Hepatocyte (in vitro differentiated cells): ENCODE data around the gene OR5D13. TPM values are rescaled to one million over a fixed set of nuclear protein-coding genes. Genes with fewer than 3 reads are reported as not detected.

ENCODE experiments used
- DNase-seq: peaks from one replicate; pipeline ENCODE4 v3.0.0-alpha.2; 2016; ENCODE audit warnings: low spot score
- H2AFZ ChIP-seq: fragments of 200-600 bp; sonication (generic); 2 replicates; pipeline ENCODE4 v1.6.0; 2016; ENCODE audit warnings: antibody characterized with exemption, mild to moderate bottlenecking
- H3K27ac ChIP-seq: fragments of 200-600 bp; sonication (generic); 2 replicates; pipeline ENCODE4 v1.5.1; 2016; ENCODE audit warnings: mild to moderate bottlenecking
- H3K27me3 ChIP-seq: fragments of 200-600 bp; sonication (generic); 2 replicates; pipeline ENCODE4 v1.6.1; 2016
- H3K36me3 ChIP-seq: fragments of 200-600 bp; sonication (generic); replicated peaks from 2 replicates; pipeline ENCODE4 v1.5.1; 2016; ENCODE audit warnings: low read depth; ENCODE audit not compliant: insufficient read depth
- H3K4me1 ChIP-seq: fragments of 200-600 bp; sonication (generic); 2 replicates; pipeline ENCODE4 v1.5.1; 2016; ENCODE audit warnings: mild to moderate bottlenecking, moderate library complexity; ENCODE audit not compliant: insufficient read depth
- H3K4me2 ChIP-seq: fragments of 200-600 bp; sonication (generic); 2 replicates; pipeline ENCODE4 v1.6.0; 2016
- H3K4me3 ChIP-seq: fragments of 200-600 bp; sonication (generic); 2 replicates; pipeline ENCODE4 v1.5.1; 2016; ENCODE audit warnings: mild to moderate bottlenecking
- H3K79me2 ChIP-seq: fragments of 200-600 bp; sonication (generic); 2 replicates; pipeline ENCODE4 v1.6.0; 2017; ENCODE audit warnings: mild to moderate bottlenecking
- H3K9me2 ChIP-seq: fragments of 200-600 bp; sonication (generic); replicated peaks from 2 replicates; pipeline ENCODE4 v1.6.0; 2017; ENCODE audit warnings: mild to moderate bottlenecking; ENCODE audit not compliant: insufficient read depth
- H3K9me3 ChIP-seq: fragments of 200-600 bp; sonication (generic); 2 replicates; pipeline ENCODE4 v1.5.1; 2016; ENCODE audit warnings: low read depth, mild to moderate bottlenecking
- H4K20me1 ChIP-seq: fragments of 200-600 bp; sonication (generic); 2 replicates; pipeline ENCODE4 v1.6.0; 2016; ENCODE audit warnings: mild to moderate bottlenecking; ENCODE audit not compliant: insufficient read depth, poor library complexity, severe bottlenecking
- CTCF ChIP-seq: fragments of 200-600 bp; sonication (generic); IDR thresholded peaks from 2 replicates; pipeline ENCODE4 v1.5.1; 2016; ENCODE audit warnings: antibody characterized with exemption, mild to moderate bottlenecking; ENCODE audit not compliant: poor library complexity
- EZH2 ChIP-seq: fragments of 200-600 bp; sonication (generic); IDR thresholded peaks from 2 replicates; pipeline ENCODE4 v1.6.1; 2016; ENCODE audit warnings: antibody characterized with exemption, mild to moderate bottlenecking, borderline replicate concordance
- EZH2phosphoT487 ChIP-seq: fragments of 200-600 bp; sonication (generic); IDR thresholded peaks from one replicate; pipeline ENCODE4 v1.6.1; 2018; ENCODE audit warnings: antibody characterized with exemption, mild to moderate bottlenecking, low read depth, moderate library complexity; ENCODE audit not compliant: unreplicated experiment, severe bottlenecking
- WGBS: methylation state at CpG from one replicate; pipeline ENCODE4 v1.1.6; 2016; ENCODE audit warnings: low lambda C conversion rate; ENCODE audit errors: missing lambda C conversion rate; 5-methylcytosine and 5-hydroxymethylcytosine counted together
- polyA plus RNA-seq: library from polyadenylated mRNA; unstranded; fragments of >200 nt; fragmentation: Nextera tagmentation; extraction: Ambion mirVana; gene quantifications from 2 replicates; pipeline ENCODE4 v1.2.1, GENCODE V29; 2016
- total RNA-seq: library from RNA; depleted of rRNA; stranded (reverse); fragments of >200 nt; gene quantifications from 2 replicates; pipeline ENCODE4 v1.2.3, GENCODE V29; 2014

Gene OR5D13
- total and polyA plus RNA-seq, 2 experiments from 2014 or later = not detected

- Histone ChIP-seq H3K9me3 (no peaks in the 10 kb centered on the region), H3K27ac (no peak within 1 kb of the TSS), H3K79me2 (no peaks in the 10 kb centered on the region), H2AFZ (no peak within 1 kb of the TSS), H3K4me1 (no peaks in the 10 kb centered on the region), H3K4me2 (no peak within 1 kb of the TSS), H3K9me2 (no peaks in the 10 kb centered on the region), H3K36me3 (no peaks in the 10 kb centered on the region), H3K27me3 (no peaks in the 10 kb centered on the region), H4K20me1 (no peaks in the 10 kb centered on the region), H3K4me3 (no peak within 1 kb of the TSS)
- WGBS = 74% methylated on average over 1 of the region's 1 CpG
- DNase-seq = no peak
- TF ChIP-seq EZH2 (no peak), EZH2phosphoT487 (no peak), CTCF (no peak)
These were observed 37.8 kb downstream of the OR5D13 start, which contains the start of gene OR5L1 for GRCh38 chr11:55811067-55811466. OR5L1 (plus strand) TSS chr11:55811367; CDS start chr11:55811467, 100 bp downstream.

GRCh38 chr11:55819330-55819729 lies 46.1 kb downstream of the OR5D13 start, which contains the start of gene OR5D18:
OR5D18 (plus strand) TSS chr11:55819630; CDS start chr11:55819630, 0 bp downstream.
- 78% methylated on average over 5 of the region's 5 CpGs for WGBS
- no peak for DNase-seq
- TF ChIP-seq CTCF (no peak), EZH2phosphoT487 (no peak), EZH2 (no peak)

More at GRCh38 chr11:55819330-55819729, 46.1 kb downstream of the OR5D13 start, which contains the start of gene OR5D18:
- no peaks in the 10 kb centered on the region for H3K79me2 ChIP-seq
- H4K20me1 ChIP-seq = no peaks in the 10 kb centered on the region
- H3K4me3 ChIP-seq = no peak within 1 kb of the TSS
- H3K27me3 ChIP-seq = no peaks in the 10 kb centered on the region
- H3K4me2 ChIP-seq = no peak within 1 kb of the TSS
- no peaks in the 10 kb centered on the region for H3K9me2 ChIP-seq
- peaks cover 4% of the 10 kb centered on the region for H3K9me3 ChIP-seq
- no peaks in the 10 kb centered on the region for H3K4me1 ChIP-seq
- H3K27ac ChIP-seq = no peak within 1 kb of the TSS
- H3K36me3 ChIP-seq = no peaks in the 10 kb centered on the region
- no peak within 1 kb of the TSS for H2AFZ ChIP-seq

Other genes with a start within 250 kb of the OR5D13 start
- gene OR4C15, start 219.0 kb upstream of the OR5D13 start, total RNA-seq = not detected in 2 replicates
- not detected in 2 replicates for gene OR4C15, start 219.0 kb upstream of the OR5D13 start, polyA plus RNA-seq
- gene OR4C16, start 201.3 kb upstream of the OR5D13 start, total RNA-seq = not detected in 2 replicates
- not detected in 2 replicates for gene OR4C16, start 201.3 kb upstream of the OR5D13 start, polyA plus RNA-seq
- not detected in 2 replicates for gene OR4C11, start 165.8 kb upstream of the OR5D13 start, total RNA-seq
- not detected in 2 replicates for gene OR4C11, start 165.8 kb upstream of the OR5D13 start, polyA plus RNA-seq
- not detected in 2 replicates for gene OR4P4, start 138.3 kb upstream of the OR5D13 start, total RNA-seq
- not detected in 2 replicates for gene OR4P4, start 138.3 kb upstream of the OR5D13 start, polyA plus RNA-seq
- not detected in 2 replicates for gene OR4S2, start 125.1 kb upstream of the OR5D13 start, total RNA-seq
- not detected in 2 replicates for gene OR4S2, start 125.1 kb upstream of the OR5D13 start, polyA plus RNA-seq
- gene OR4C6, start 111.2 kb upstream of the OR5D13 start, total RNA-seq = not detected in 2 replicates
- gene OR4C6, start 111.2 kb upstream of the OR5D13 start, polyA plus RNA-seq = not detected in 2 replicates
- not detected in 2 replicates for gene OR5D14, start 22.1 kb downstream of the OR5D13 start, total RNA-seq
- gene OR5D14, start 22.1 kb downstream of the OR5D13 start, polyA plus RNA-seq = not detected in 2 replicates
- gene OR5L1, start 37.9 kb downstream of the OR5D13 start, total RNA-seq = not detected in 2 replicates
- not detected in 2 replicates for gene OR5L1, start 37.9 kb downstream of the OR5D13 start, polyA plus RNA-seq
- not detected in 2 replicates for gene OR5D18, start 46.2 kb downstream of the OR5D13 start, total RNA-seq
- not detected in 2 replicates for gene OR5D18, start 46.2 kb downstream of the OR5D13 start, polyA plus RNA-seq
- gene OR5L2, start 53.8 kb downstream of the OR5D13 start, total RNA-seq = not detected in 2 replicates
- gene OR5L2, start 53.8 kb downstream of the OR5D13 start, polyA plus RNA-seq = not detected in 2 replicates
- not detected in 2 replicates for gene OR5D16, start 65.3 kb downstream of the OR5D13 start, total RNA-seq
- not detected in 2 replicates for gene OR5D16, start 65.3 kb downstream of the OR5D13 start, polyA plus RNA-seq
- gene TRIM51, start 109.9 kb downstream of the OR5D13 start, total RNA-seq = not detected in 2 replicates
- not detected in 2 replicates for gene TRIM51, start 109.9 kb downstream of the OR5D13 start, polyA plus RNA-seq
- not detected in 2 replicates for gene OR5W2, start 141.1 kb downstream of the OR5D13 start, total RNA-seq
- gene OR5W2, start 141.1 kb downstream of the OR5D13 start, polyA plus RNA-seq = not detected in 2 replicates
- not detected in 2 replicates for gene OR5I1, start 163.0 kb downstream of the OR5D13 start, total RNA-seq
- not detected in 2 replicates for gene OR5I1, start 163.0 kb downstream of the OR5D13 start, polyA plus RNA-seq
- gene OR10AG1, start 196.5 kb downstream of the OR5D13 start, total RNA-seq = not detected in 2 replicates
- gene OR10AG1, start 196.5 kb downstream of the OR5D13 start, polyA plus RNA-seq = not detected in 2 replicates
- gene OR5F1, start 221.2 kb downstream of the OR5D13 start, total RNA-seq = not detected in 2 replicates
- not detected in 2 replicates for gene OR5F1, start 221.2 kb downstream of the OR5D13 start, polyA plus RNA-seq